Hepatocyte (in vitro differentiated cells): Measurements from ENCODE around the gene RECK.

Experiments
- EZH2 ChIP-seq: fragments of 200-600 bp; sonication (generic); IDR thresholded peaks from 2 replicates; pipeline ENCODE4 v1.6.1; 2016; ENCODE audit warnings: antibody characterized with exemption, mild to moderate bottlenecking, borderline replicate concordance
- TF ChIP-seq, protein P1 (sequence below): fragments of 200-600 bp; sonication (generic); IDR thresholded peaks from 2 replicates; pipeline ENCODE4 v1.5.1; 2016; ENCODE audit warnings: antibody characterized with exemption, mild to moderate bottlenecking; ENCODE audit not compliant: poor library complexity

DNA sequence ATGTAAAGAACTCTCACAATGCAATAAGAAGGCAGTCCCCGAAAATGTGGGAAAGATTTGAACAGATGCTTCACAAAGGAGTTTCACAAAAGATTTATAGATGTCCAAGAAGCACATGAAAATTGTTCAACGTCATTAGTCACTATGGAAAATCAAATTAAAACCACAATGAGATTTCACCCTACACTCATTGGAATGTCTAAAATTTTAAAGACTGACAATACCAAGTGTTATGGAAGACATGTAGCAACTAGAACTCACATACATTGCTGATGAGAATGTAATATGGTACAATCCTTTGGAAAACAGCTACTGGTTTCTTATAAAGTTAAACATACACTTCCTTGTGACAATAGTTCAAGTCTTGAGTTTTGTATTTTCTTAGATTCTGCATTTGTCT, 11.0 kb upstream of the RECK start:
- TF ChIP-seq, protein P1, sequence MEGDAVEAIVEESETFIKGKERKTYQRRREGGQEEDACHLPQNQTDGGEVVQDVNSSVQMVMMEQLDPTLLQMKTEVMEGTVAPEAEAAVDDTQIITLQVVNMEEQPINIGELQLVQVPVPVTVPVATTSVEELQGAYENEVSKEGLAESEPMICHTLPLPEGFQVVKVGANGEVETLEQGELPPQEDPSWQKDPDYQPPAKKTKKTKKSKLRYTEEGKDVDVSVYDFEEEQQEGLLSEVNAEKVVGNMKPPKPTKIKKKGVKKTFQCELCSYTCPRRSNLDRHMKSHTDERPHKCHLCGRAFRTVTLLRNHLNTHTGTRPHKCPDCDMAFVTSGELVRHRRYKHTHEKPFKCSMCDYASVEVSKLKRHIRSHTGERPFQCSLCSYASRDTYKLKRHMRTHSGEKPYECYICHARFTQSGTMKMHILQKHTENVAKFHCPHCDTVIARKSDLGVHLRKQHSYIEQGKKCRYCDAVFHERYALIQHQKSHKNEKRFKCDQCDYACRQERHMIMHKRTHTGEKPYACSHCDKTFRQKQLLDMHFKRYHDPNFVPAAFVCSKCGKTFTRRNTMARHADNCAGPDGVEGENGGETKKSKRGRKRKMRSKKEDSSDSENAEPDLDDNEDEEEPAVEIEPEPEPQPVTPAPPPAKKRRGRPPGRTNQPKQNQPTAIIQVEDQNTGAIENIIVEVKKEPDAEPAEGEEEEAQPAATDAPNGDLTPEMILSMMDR: no peak
- no peak for TF ChIP-seq EZH2
